Transverse colon (tissue), 4 donors: Measurements from ENCODE around the gene MYH14. TPM values are rescaled to one million over a fixed set of nuclear protein-coding genes. Genes with fewer than 3 reads are reported as not detected.

Experiments used
- DNase-seq: peaks from one replicate; pipeline ENCODE4 v3.0.0-alpha.2; 2019
- H3K27ac ChIP-seq, 4 donors: fragments of 200-600 bp; sonication (generic); 2 replicates each; pipeline ENCODE4 v1.5.1; 2016 to 2018; ENCODE audit warnings: inconsistent platforms in 4 of 4
- H3K27me3 ChIP-seq: fragments of 200-600 bp; sonication (generic); 2 replicates; pipeline ENCODE4 v1.5.1; 2017; ENCODE audit warnings: inconsistent platforms
- H3K36me3 ChIP-seq, 4 donors: fragments of 200-600 bp; sonication (generic); 2 replicates each; pipeline ENCODE4 v1.5.1; 2017 to 2019; ENCODE audit warnings: inconsistent platforms in 4 of 4
- H3K4me1 ChIP-seq, 4 donors: fragments of 200-600 bp; sonication (generic); 2 replicates each; pipeline ENCODE4 v1.5.1; 2017 to 2020; ENCODE audit warnings: inconsistent platforms in 4 of 4
- H3K4me3 ChIP-seq, 4 donors: fragments of 200-600 bp; sonication (generic); 1 replicate in 1 of 4; 2 replicates in 3 of 4; pipeline versions ENCODE4 v1.5.1 to v1.6.1; 2017 to 2019; ENCODE audit warnings: inconsistent platforms in 4 of 4
- H3K9me3 ChIP-seq, 2 donors: fragments of 200-600 bp; sonication (generic); 2 replicates each; pipeline ENCODE4 v1.5.1; 2017 to 2019; ENCODE audit warnings: inconsistent platforms in 2 of 2
- CTCF ChIP-seq, 5 experiments: fragments of 200-600 bp in 3 of 5; fragments of 450-650 bp in 2 of 5; sonication (generic) in 3 of 5; IDR thresholded peaks; 1 replicate in 2 of 5; 2 replicates in 3 of 5; pipeline ENCODE4 v1.5.1; 2016 to 2017; ENCODE audit warnings: antibody characterized with exemption in 5 of 5, inconsistent platforms in 3 of 5, mild to moderate bottlenecking in 2 of 5, moderate library complexity in 1 of 5
- EP300 ChIP-seq: sonication (generic); formaldehyde crosslinking; IDR thresholded peaks from one replicate; pipeline ENCODE4 v1.6.1; 2017; ENCODE audit warnings: antibody characterized with exemption, low read depth
- POLR2A ChIP-seq: fragments of 450-650 bp; IDR thresholded peaks from one replicate; pipeline ENCODE4 v1.6.1; 2016; ENCODE audit warnings: antibody characterized with exemption, mild to moderate bottlenecking, moderate library complexity
- POLR2AphosphoS5 ChIP-seq, 3 donors: sonication (generic); formaldehyde crosslinking; IDR thresholded peaks; one replicate each; pipeline ENCODE4 v1.6.1; 2016; ENCODE audit warnings: antibody characterized with exemption in 3 of 3
- WGBS, 2 donors: methylation state at CpG; one replicate each; pipeline ENCODE4 v1.1.5; 2018; ENCODE audit warnings: low coverage in 1 of 2; 5-methylcytosine and 5-hydroxymethylcytosine counted together
- in situ Hi-C, 4 donors: fragments of 200-750 bp; cut with MboI; loops; one replicate each; pipeline versions ENCODE4 v1.15.0 to v1.15.1; 2017; ENCODE audit warnings: low sequenced_read_pairs in 3 of 4, low pct_ligation_motif_present in 1 of 4, low pct_unique_long_range_greater_than_20kb in 1 of 4
- intact Hi-C: fragments of 100-400 bp; cut with DNase I; formaldehyde crosslinking; loops from one replicate; pipeline ENCODE4 v1.15.1; 2023; ENCODE audit warnings: low total_unique reads
- total RNA-seq, 4 donors: library from RNA; depleted of rRNA; stranded (reverse); fragments of >200 nt; gene quantifications; one replicate each; pipeline ENCODE4 v1.1.0, GENCODE V29; 2016

MYH14 gene
- total RNA-seq, 4 donors from 2014 or later, result 321 to 814 (median 393) TPM

DNA sequence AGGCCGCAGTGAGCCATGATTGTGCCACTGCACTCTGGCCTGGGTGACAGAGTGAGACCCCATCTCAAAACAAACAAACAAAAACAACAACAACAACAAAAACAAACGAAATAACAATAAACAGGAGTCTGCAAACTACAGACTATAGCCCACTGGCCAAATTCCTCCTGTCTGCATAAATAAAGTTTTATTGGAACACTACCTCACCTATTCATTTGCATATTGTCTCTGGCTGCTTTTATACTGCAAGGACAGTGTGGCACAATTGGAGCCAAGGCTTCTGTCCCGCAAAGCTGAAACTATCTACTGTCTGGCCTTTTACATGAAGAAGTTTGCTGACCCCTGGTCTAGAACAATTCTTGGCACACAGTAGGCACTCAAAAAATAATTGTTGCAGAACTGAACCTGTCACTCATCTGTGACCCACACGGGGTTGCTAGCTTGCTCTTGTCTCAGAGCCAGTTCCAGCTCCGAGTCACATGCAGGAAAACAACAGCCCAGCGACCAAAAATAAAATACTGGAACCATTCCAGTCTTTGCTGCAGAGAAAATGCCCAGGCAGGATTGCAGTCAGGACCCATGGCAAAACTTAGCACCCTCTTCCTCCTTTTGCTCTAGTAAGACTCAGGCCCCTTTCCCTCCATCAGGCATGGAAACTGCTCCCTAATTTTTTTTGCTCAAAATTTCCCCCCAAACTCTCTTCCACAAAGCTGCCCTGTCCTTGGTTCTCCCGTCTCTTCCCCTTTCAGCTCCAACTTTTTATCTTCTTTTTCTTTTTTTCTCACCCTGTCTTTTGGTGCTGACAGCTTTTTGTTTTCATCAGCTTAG, 4.8 kb upstream of the MYH14 start:
- Histone ChIP-seq H3K27me3 (peaks cover 42% of the 10 kb centered on the region), H3K4me1 (peaks cover 3 to 22% (median 10%) of the 10 kb centered on the region in 4 donors), H3K36me3 (no peaks in the 10 kb centered on the region), H3K4me3 (no peak overlapping the region), H3K9me3 (no peaks in the 10 kb centered on the region), H3K27ac (peak overlapping the region in 2 of 4 donors; percentile 24 to 28)
- 32 to 43% methylated on average over 4 to 7 of the region's 7 CpGs for WGBS, 2 donors
- intact Hi-C loops, result no loop called here
- DNase-seq, result no peak
- TF ChIP-seq CTCF (IDR thresholded peaks at IDR 0.05) (no peak), EP300 (no peak), POLR2A (peak; percentile 5)
- in situ Hi-C loops, result no loop called here

GRCh38 chr19:50199259-50199555, 4.2 kb upstream of the MYH14 start:
- peaks cover 45% of the 10 kb centered on the region for H3K27me3 ChIP-seq
- no peaks in the 10 kb centered on the region for H3K36me3 ChIP-seq
- H3K27ac ChIP-seq, result peak overlapping the region in 2 of 4 donors; percentile 24 to 28
- intact Hi-C loops (no loop called here), in situ Hi-C loops (no loop called here)
- no peaks in the 10 kb centered on the region for H3K9me3 ChIP-seq
- no peak for DNase-seq
- WGBS, 2 donors, result 0 to 7% methylated on average over 2 to 5 of the region's 5 CpGs
- H3K4me1 ChIP-seq, result peaks cover 3 to 27% (median 16%) of the 10 kb centered on the region in 4 donors
- no peak overlapping the region for H3K4me3 ChIP-seq
- TF ChIP-seq POLR2A (peak; percentile 2), POLR2AphosphoS5 (IDR thresholded peaks at IDR 0.05) (no peak), EP300 (no peak), CTCF (IDR thresholded peaks at IDR 0.05) (no peak)

DNA sequence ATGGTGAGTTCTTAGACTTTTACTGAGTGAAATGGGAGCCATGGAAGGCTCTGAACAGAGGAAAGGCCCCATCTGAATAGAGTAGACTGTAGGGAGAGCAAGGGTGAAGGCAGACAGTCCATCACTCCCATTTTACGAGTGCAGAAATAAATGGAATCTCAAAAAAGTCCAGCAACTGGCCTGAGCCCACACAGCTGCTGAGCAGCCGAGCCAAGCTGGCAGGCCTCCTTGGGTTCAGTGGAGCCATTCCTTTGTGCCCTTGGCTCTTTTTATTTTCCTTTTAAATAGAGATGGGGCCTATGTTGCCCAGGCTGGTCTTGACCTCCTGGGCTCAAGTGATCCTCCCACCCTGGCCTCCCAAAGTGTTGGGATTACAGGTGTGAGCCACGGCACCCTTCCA, 1.0 kb upstream of the MYH14 start:
- H3K27ac ChIP-seq, result peak overlapping the region; percentile 44 to 98 (median 94)

DNA sequence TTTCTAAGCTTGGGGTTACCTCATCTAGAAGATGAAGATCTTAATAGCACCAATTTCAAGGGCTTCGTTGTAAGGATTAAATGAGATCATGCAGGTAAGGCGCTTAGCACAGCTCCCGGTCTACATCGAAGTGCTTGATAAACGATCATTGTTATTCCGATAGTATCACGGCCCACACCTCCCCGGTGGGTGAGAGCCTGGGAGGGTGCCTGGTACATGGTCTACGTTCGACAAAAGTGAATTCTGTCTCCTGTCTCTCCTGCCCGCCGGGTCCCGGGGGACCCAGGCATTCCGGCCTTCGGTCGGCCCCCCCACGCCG, 501 bp upstream of the MYH14 start:
- Histone ChIP-seq H3K4me1 (peaks cover 3 to 55% (median 35%) of the 10 kb centered on the region in 4 donors), H3K9me3 (no peaks in the 10 kb centered on the region), H3K4me3 (peak overlapping the region in 3 of 4 donors; percentile 54 to 56 (median 54)), H3K27ac (peak overlapping the region; percentile 44 to 98 (median 94)), H3K36me3 (no peaks in the 10 kb centered on the region), H3K27me3 (peaks cover 59% of the 10 kb centered on the region)
- TF ChIP-seq POLR2AphosphoS5 (IDR thresholded peaks at IDR 0.05), result no peak
- no peak for TF ChIP-seq POLR2A
- no peak for TF ChIP-seq CTCF (IDR thresholded peaks at IDR 0.05)
- TF ChIP-seq EP300, result no peak
- 25% methylated on average over 14 of the region's 18 CpGs; no CpG with 5 or more reads in 1 of the 2 donors for WGBS, 2 donors
- intact Hi-C loops, result no loop called here
- in situ Hi-C loops, result no loop called here
- DNase-seq, result no peak

More for the DNA sequence above, 1.0 kb upstream of the MYH14 start:
- H3K9me3 ChIP-seq, result no peaks in the 10 kb centered on the region
- no peaks in the 10 kb centered on the region for H3K36me3 ChIP-seq
- H3K4me1 ChIP-seq, result peaks cover 3 to 54% (median 34%) of the 10 kb centered on the region in 4 donors
- WGBS, 2 donors, result 71 to 83% methylated on average over 2 to 3 of the region's 3 CpGs
- TF ChIP-seq CTCF (IDR thresholded peaks at IDR 0.05), result no peak
- intact Hi-C loops, result no loop called here
- no peak for DNase-seq
- H3K4me3 ChIP-seq, result no peak overlapping the region
- in situ Hi-C loops, result no loop called here
- H3K27me3 ChIP-seq, result peaks cover 59% of the 10 kb centered on the region
